T-helper 22 cell (primary cell): ENCODE data around the gene STUB1.
A peak's percentile ranks its signal among the peaks of the same experiment; 100 is the strongest.

Experiments
- DNase-seq: peaks from one replicate; pipeline ENCODE4 v3.0.0-alpha.2; 2020; ENCODE audit warnings: low read depth

Gene STUB1

GRCh38 chr16:694863-695354 lies 14.7 kb downstream of the STUB1 start:
- DNase-seq: peak; percentile 51

GRCh38 chr16:695355-696089 lies 15.3 kb downstream of the STUB1 start:
- DNase-seq: peak; percentile 39

- DNase-seq: no peak
Observed at GRCh38 chr16:698911-699671, 18.9 kb downstream of the STUB1 start.

- DNase-seq: no peak
Observed at GRCh38 chr16:700684-701584, 20.7 kb downstream of the STUB1 start.

- no peak for DNase-seq
Observed at GRCh38 chr16:702341-702740, 22.1 kb downstream of the STUB1 start.

GRCh38 chr16:703406-703805 lies 23.2 kb downstream of the STUB1 start:
- DNase-seq: no peak

GRCh38 chr16:704047-704446 lies 23.8 kb downstream of the STUB1 start:
- DNase-seq: no peak

- no peak for DNase-seq
Observed at GRCh38 chr16:704552-705380, 24.6 kb downstream of the STUB1 start.

- DNase-seq: no peak
Observed at GRCh38 chr16:705431-706188, 25.4 kb downstream of the STUB1 start, which contains the start of gene FBXL16. Gene FBXL16, minus strand, starts transcription at chr16:705801. Its CDS starts 8,396 bp downstream, at chr16:697405.

- DNase-seq: no peak
Observed at GRCh38 chr16:706189-707061, 26.2 kb downstream of the STUB1 start.

- DNase-seq: no peak
Observed at GRCh38 chr16:707062-707538, 26.9 kb downstream of the STUB1 start.

GRCh38 chr16:708019-708418 lies 27.8 kb downstream of the STUB1 start:
- no peak for DNase-seq

- no peak for DNase-seq
Observed at GRCh38 chr16:708959-709358, 28.7 kb downstream of the STUB1 start.

GRCh38 chr16:709566-710499 lies 29.6 kb downstream of the STUB1 start:
- DNase-seq: no peak

GRCh38 chr16:710500-711075 lies 30.4 kb downstream of the STUB1 start:
- no peak for DNase-seq

- DNase-seq: no peak
Observed at GRCh38 chr16:711084-711483, 30.9 kb downstream of the STUB1 start.

GRCh38 chr16:711548-712320 lies 31.5 kb downstream of the STUB1 start:
- DNase-seq: peak; percentile 52
